HL-60 (cell line): Measurements from ENCODE around the gene FECH.

Experiments
- DNase-seq, 2 experiments: peaks; one replicate each; pipeline ENCODE4 v3.0.0-alpha.2; 2010 to 2020; ENCODE audit warnings: low read depth in 1 of 2, low spot score in 1 of 2
- H3K27ac ChIP-seq: fragments of 250-450 bp; sonication (Bioruptor Pico); replicated peaks from 2 replicates; pipeline ENCODE4 v1.5.1; 2020; ENCODE audit warnings: mild to moderate bottlenecking, moderate library complexity
- H3K27me3 ChIP-seq: fragments of 250-450 bp; sonication (Bioruptor Pico); 2 replicates; pipeline ENCODE4 v1.5.1; 2021; ENCODE audit warnings: mild to moderate bottlenecking, moderate library complexity; ENCODE audit not compliant: insufficient read depth, poor library complexity, severe bottlenecking
- H3K4me3 ChIP-seq: replicated peaks from 2 replicates; pipeline ENCODE4 v1.5.1; 2011; ENCODE audit warnings: mild to moderate bottlenecking, control low read depth, low read length; ENCODE audit not compliant: insufficient read depth
- GABPA ChIP-seq: IDR thresholded peaks from 2 replicates; pipeline ENCODE4 v1.6.1; 2012; ENCODE audit warnings: low read depth
- POLR2AphosphoS5 ChIP-seq: IDR thresholded peaks from 2 replicates; pipeline ENCODE4 v1.6.1; 2012; ENCODE audit warnings: low read depth
- REST ChIP-seq: IDR thresholded peaks from 2 replicates; pipeline ENCODE4 v1.6.1; 2012; ENCODE audit warnings: low read depth; ENCODE audit not compliant: insufficient replicate concordance
- SPI1 ChIP-seq: IDR thresholded peaks from 2 replicates; pipeline ENCODE4 v1.6.1; 2012; ENCODE audit warnings: low read depth, mild to moderate bottlenecking, borderline replicate concordance
- TF ChIP-seq, protein P1 (sequence below): IDR thresholded peaks from one replicate; pipeline ENCODE4 v1.5.1; 2011; ENCODE audit warnings: low read length, control low read depth, inconsistent platforms; ENCODE audit not compliant: insufficient read depth

FECH gene

DNA sequence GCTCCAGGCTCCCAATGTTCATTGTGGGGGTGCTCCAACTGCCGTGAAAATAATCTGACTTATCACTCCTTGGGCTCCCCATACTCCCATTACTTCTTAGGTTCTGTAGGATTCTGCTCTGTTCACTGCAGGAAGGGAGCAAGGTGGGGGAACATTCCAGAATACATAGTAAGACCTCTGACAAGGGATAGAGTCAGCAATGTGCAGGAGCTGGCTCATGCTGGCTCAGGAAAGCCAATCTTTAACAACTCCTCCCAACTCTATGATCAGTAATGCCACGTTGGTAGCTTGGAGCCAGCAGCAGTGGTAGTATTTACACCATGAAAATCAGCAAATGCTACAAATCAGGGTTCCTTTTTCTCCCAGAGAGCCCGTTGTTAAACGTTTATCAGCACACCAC lies 44.4 kb downstream of the FECH start:
- no peak for DNase-seq
- H3K27me3 ChIP-seq: no peaks in the 10 kb centered on the region
- TF ChIP-seq, protein P1, sequence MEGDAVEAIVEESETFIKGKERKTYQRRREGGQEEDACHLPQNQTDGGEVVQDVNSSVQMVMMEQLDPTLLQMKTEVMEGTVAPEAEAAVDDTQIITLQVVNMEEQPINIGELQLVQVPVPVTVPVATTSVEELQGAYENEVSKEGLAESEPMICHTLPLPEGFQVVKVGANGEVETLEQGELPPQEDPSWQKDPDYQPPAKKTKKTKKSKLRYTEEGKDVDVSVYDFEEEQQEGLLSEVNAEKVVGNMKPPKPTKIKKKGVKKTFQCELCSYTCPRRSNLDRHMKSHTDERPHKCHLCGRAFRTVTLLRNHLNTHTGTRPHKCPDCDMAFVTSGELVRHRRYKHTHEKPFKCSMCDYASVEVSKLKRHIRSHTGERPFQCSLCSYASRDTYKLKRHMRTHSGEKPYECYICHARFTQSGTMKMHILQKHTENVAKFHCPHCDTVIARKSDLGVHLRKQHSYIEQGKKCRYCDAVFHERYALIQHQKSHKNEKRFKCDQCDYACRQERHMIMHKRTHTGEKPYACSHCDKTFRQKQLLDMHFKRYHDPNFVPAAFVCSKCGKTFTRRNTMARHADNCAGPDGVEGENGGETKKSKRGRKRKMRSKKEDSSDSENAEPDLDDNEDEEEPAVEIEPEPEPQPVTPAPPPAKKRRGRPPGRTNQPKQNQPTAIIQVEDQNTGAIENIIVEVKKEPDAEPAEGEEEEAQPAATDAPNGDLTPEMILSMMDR: no peak
- no peak for TF ChIP-seq SPI1
- no peak for TF ChIP-seq POLR2AphosphoS5
- TF ChIP-seq REST: no peak
- no peak for TF ChIP-seq GABPA
- H3K4me3 ChIP-seq: no peak overlapping the region
- no peak overlapping the region for H3K27ac ChIP-seq

GRCh38 chr18:57539702-57540101 lies 46.8 kb downstream of the FECH start:
- DNase-seq: no peak
- Histone ChIP-seq H3K4me3 (no peak overlapping the region), H3K27ac (no peak overlapping the region), H3K27me3 (no peaks in the 10 kb centered on the region)
- TF ChIP-seq, protein P1: no peak
- TF ChIP-seq REST: no peak
- no peak for TF ChIP-seq GABPA
- TF ChIP-seq SPI1: no peak
- TF ChIP-seq POLR2AphosphoS5: no peak

DNA sequence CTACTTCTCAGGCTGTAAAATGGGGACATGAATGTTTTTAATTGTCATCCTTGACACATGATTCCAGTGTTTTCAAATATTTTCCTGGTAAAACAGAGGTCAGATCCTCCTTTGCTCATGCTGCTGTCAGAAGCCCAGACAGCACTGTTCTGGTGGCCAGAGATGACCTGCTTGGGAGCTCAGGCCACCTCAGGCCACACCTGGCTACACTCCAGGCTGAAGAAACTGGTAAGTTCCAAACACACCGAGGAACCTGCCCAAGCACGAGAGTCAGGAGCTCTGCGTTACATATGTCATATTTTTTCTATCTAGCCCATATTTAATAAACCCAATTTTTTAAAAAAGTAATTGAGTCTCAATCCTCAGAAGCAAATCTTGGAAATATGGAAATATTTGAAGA lies 47.9 kb downstream of the FECH start:
- Histone ChIP-seq H3K27me3 (no peaks in the 10 kb centered on the region), H3K4me3 (no peak overlapping the region), H3K27ac (no peak overlapping the region)
- TF ChIP-seq, protein P1: no peak
- no peak for TF ChIP-seq GABPA
- no peak for TF ChIP-seq SPI1
- no peak for TF ChIP-seq REST
- no peak for TF ChIP-seq POLR2AphosphoS5
- no peak for DNase-seq
